GM19193 (cell line): ENCODE data around the gene NABP1.

Source experiments
- POLR2A ChIP-seq: IDR thresholded peaks from 4 replicates; pipeline ENCODE4 v1.6.1; 2011; ENCODE audit not compliant: insufficient read depth, insufficient read length; ENCODE audit errors: extremely low read depth

Gene NABP1

DNA sequence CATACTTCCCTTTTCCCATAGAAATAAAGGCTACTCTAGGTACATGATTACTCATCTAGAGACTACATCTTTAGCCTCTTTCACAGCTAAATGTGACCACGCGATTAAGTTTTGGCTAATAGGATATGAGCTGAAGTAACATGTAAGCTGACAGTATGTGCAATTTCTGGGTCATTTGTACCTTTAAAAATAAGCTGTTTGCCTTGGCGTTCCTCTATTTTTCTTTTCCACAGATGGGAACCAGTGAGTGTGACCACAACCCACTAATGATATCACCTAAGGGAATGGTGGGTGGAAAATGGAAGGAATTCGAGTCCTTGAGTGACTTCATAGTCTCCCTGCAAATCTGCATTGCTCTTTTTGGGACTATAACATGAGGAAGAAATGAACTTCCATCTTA, 11.7 kb upstream of the NABP1 start:
- TF ChIP-seq POLR2A: no peak

DNA sequence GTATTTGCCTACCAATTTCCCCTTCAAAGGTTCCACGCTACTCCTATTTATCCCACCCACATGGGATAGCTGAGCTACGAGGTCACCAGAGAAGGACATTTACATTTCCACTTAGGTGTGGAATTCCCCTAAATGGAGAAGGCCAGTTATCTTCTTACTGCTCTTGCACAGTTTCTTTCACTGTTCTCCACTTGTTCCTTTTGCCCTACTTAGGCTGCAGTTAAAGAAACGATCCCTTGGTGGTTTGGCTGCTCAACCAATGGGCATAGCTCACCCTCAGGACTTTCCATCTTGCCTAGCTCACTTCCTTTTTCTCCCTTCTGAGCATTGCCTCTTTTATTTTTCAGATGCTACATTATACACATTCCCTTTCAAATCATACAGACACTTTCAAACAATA, 11.2 kb upstream of the NABP1 start:
- no peak for TF ChIP-seq POLR2A

DNA sequence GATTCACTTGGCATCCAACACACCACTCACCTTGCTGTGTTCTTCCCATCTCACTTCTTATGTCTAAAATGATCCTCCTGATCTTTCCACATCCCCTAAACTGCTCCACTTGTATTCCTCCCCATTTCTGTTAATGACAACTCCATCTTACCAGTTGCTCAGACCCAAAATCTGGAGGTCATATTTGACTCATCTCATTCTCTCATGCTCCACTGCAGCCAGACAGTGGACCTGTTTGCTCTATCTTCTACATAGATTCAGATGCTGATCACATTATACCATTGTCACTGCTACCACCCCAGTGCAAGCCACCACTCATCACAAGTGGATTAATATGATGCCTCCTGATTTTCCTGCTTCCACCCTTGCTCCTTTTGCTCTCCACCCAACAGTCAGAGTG, 7.9 kb upstream of the NABP1 start:
- TF ChIP-seq POLR2A: no peak

DNA sequence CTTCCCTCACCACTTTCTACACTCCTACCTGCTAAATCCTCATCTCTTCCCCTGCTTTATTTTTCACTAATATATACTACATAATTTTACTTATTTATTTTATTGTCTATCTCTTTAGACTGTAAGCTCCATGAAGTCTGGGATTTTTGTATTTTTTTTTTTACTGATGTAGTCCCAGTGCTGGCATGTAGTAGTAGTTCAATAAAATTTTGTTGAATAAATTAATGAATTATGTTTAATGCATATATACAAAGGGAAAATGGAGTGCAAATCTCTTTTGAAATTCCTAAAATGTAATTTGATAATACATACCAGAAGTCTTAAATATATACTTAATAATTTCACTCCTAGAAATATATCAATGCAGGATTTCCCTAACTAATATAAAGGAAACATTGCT, 7.1 kb upstream of the NABP1 start:
- TF ChIP-seq POLR2A: no peak

DNA sequence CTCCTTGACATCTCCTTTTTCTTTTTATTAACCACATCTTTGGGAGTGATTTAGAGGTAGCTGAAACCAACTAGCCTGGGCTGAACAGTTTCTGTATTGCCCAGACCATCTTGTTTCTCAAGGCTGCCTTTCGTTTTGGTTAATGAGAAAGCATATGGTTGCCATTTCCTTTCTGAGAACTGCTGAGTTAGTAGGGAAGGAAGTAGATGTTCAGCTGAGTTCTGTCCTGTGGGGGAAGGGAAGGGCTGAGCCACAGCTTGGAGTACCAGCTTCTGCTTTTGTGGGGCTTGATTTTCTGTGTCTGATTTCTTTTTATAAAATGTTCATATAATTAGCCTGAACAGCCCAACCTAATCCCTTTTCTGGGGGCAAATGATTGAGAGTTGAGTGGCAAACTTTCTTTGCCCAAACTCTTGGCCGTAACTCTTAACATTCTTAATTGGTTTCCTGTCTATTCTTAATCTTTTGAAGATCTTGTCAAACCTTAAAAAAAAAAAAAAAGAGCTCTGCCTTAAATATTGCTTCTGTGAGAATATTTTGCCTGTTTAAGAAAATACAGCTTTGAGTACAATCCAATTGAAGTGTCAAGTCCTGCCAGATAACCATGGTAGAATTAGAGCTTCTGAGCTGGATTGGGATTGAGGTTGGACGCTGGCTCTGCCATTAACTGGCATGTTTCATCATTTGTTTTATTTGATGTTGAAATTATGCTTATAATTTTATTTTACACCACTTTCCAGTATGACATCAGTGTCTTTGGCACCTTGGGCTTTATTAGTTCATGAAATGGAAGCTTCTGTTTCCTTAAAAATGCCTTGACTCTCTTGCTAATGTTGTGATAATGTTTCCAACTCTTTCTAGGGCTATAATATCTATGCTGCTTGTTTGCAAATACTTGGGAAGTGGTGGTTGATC, 1.9 kb upstream of the NABP1 start:
- no peak for TF ChIP-seq POLR2A

DNA sequence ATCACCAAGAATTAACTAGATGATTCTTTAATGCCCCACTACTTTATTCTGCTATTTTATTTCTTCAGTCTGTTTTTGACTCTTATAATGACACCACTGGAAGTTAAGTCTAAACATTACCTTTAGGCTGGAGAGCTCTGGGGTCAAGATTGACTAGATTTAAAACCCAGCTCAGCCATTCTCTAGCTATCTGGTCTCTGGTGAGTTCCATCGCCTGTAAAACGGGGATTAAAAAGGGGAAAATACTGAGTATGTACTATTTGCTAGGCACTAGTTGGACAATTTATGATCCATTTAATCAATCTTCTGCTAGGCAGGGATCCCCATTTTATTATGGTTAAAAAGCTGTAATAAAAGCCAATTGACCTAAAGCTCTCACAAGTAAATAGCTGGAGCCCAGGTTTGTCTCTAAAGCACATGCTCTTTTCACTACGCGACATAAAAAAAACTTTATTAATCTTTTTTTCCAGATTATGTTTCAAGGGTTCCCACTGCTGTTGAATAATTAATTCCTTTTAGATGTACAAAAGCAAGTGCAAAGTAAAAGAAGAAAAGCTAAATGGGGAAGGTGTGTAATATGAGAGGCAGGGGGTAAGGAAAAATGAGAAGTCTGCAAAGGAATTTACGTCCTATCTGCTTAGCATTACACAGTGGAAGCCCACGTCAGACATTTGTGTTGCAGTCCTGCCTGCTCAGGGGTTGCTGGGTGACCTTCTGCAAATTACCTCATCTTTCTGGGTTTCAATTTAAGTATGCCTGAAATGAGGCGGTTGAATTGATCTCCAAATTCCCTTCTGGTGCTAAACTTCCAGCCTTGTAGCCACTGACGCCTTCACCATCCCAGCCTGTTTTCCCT, 918 bp upstream of the NABP1 start:
- TF ChIP-seq POLR2A: no peak

DNA sequence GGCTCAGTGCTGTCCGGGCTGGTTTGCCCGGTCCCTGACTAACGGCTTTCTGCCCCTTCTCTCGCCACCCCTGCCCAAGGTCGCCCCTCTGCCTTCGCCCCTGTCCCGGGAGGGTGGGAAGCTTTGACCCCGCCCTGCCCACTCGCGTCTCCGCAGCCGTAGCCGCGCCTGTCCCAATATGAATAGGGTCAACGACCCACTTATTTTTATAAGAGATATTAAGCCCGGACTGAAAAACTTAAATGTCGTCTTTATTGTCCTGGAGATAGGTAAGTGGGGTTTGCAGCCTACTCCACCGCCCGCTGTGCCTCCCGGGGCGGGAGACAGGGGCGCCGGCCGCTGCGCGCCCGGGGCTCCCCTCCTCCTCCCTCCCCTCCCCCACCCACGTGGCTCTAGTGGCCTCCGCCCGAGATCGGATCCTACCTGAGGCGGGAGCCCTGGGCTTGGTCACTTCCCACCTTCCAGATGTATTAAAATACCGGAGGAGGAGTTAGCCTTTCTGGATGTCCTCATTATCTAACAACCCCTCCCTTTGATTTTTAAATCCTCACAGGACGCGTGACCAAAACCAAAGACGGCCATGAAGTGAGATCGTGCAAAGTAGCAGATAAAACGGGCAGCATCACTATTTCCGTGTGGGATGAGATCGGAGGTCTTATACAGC, 633 bp downstream of the NABP1 start:
- TF ChIP-seq POLR2A: peak; percentile 8

DNA sequence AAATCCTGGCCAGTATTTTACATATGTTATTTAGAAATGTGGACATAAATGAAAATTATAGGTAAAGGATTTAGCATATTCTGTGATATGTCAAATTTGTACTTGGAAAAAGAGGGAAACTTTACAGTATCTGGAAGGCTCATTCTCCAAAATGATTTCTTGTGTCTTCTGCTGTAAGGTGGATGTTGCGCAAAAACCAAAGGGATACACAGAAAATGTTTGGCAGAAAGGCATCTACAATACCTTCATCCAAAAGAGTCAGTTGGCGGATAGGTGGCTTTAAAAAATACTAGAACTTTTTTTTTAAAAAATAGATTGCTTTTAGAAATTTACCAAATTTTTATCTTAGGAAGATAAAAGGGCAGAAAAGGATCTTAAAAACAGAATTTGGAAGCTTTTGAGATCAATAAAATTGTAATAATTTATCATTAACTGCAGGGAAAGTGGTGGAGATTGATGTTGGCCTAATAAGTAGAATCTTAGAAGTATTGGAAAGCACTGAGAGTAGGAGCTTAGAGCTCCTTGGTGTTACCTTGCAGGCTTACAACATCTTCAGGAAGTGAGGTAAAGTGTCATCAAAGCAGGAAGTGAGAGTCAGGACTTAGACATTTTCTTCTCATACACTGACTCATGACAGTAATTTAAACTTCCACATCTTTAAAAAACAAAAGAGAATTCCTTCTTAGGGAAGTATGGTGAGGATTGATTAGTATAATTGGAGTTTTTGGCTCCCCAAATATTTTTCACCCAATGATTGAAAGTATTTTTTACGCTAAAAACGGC, 2.1 kb downstream of the NABP1 start:
- no peak for TF ChIP-seq POLR2A

DNA sequence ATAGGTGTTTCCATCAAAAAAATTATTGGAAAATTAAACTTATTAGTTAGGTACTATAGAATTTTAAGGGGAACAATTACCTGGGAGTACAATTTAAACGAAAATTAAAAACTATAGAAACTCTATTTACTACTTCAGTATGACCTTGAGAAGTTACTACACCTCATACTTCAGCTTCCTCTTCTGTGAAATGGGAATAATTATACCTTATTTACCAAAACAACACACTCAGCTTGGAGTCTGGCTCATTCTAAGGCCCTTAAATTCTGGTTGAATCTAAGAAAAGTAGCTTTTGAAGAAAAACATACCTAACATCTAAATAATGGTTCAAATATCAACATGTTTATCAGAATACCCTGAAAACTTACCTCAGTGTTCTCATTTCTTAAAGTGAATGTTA, 2.7 kb downstream of the NABP1 start:
- no peak for TF ChIP-seq POLR2A

DNA sequence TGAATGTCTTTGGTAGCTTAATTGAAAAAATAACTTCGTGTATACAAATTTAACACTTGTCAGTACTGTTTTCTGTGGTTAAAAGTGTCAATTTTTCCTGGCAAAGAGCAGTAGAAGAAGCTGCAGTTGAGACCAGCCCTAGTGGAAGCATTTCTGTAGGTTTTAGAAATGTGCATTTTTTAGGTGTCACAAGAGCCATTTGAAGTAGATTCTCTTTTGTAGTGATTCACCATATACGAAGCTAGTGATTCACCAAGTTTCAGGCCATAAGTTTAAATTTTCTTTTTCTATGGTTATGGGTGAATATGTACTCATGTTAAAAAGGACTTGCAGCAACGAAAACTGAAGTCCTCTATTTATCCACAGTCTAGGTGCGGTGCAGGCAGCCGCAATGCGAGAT, 4.2 kb downstream of the NABP1 start:
- TF ChIP-seq POLR2A: no peak

DNA sequence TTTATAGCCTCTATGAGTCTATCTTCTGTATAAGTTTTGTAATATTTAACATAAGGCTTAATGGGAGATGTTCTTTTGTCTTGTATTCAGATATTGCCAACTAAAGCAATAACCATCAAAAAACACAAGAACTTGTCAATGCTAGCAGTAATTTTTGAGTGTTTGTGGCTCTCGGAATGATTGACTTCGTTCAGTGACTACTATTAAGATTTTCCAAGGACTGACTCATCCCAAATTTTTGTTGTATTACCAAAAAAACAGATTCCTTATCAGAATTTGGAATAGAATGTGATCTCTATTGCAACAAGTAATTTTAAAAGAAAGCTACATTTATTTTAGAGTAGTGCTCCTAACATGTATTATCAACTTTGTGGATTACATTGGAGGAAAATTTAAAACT, 8.1 kb downstream of the NABP1 start:
- TF ChIP-seq POLR2A: no peak

DNA sequence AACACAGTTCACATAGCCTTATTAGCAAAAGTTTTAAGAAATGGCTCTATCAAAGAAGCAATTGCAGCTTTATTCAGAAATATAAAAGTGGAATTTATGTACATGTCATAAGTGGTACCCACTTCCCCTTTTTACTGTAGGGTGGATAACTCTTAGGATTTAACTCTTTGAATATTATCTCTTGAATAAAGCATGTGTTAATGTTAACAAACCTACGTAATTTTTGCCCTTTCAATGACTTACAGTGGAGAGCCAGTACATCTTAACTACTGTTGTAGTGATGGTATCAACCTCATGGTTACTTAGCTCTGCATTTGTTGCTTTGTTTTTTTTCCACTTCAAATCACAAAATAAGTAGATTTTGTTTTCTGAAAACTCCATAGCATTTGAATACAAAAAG, 8.8 kb downstream of the NABP1 start:
- TF ChIP-seq POLR2A: no peak

DNA sequence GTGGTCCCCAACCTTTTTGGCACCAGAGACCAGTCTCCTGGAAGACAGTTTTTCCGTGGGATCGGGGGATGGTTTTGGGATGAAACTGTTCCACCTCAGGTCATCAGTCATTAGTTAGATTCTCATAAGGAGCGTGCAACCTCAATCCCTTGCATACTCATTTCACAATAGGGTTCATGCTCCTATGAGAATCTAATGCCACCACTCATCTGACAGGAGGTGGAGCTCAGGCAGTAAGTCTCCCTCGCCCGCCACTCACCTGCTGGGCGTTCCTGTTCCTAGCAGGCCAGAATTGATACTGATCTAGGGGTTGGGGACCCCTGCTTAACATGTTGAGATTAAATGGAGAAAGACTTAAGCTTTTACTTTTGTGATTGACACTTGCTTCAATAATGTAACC, 9.9 kb downstream of the NABP1 start:
- TF ChIP-seq POLR2A: no peak

DNA sequence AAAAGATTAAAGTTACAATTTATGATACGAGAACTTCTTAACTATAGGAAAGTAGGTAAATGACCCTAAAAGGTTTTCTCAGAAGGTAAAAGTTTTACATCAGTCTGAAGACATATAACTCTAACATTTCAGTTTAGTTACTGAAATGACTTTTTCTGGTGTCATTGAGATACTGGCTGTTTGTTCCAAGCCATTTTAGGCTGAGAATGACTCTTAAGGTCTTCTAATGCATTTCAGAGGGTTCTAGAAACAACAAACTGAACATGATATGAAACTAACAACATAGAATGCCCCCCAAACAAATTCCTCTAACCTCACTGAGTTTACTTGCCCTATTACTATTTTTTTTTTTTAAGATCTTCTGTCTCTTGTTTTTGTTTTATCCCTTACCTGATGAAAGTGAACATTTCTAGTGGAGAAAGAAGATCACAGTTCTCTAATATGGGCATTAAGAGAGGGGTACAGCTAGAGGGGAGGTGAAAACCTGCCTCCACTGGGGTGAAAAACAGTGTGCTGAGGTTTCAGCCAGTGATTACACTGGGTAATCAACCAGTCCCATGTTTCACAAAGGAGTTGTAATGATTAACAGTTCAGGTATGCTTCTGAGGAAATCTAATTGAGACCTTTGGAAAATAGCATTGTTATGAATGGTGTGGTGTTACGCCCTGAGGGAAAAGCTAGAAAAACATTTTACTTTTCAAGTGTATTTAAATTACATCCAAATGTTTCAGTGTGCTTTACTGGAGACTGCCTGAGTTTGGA, 11.2 kb downstream of the NABP1 start:
- no peak for TF ChIP-seq POLR2A
